ENCODE measurements around the gene C1orf174.

GRCh38 chr1:3871451-3871805 lies 28.6 kb downstream of the C1orf174 start:
- TF ChIP-seq EZH2 (IDR thresholded peaks at IDR 0.05; ENCODE audit: borderline replicate concordance) = no peak
- TF ChIP-seq, protein P1, sequence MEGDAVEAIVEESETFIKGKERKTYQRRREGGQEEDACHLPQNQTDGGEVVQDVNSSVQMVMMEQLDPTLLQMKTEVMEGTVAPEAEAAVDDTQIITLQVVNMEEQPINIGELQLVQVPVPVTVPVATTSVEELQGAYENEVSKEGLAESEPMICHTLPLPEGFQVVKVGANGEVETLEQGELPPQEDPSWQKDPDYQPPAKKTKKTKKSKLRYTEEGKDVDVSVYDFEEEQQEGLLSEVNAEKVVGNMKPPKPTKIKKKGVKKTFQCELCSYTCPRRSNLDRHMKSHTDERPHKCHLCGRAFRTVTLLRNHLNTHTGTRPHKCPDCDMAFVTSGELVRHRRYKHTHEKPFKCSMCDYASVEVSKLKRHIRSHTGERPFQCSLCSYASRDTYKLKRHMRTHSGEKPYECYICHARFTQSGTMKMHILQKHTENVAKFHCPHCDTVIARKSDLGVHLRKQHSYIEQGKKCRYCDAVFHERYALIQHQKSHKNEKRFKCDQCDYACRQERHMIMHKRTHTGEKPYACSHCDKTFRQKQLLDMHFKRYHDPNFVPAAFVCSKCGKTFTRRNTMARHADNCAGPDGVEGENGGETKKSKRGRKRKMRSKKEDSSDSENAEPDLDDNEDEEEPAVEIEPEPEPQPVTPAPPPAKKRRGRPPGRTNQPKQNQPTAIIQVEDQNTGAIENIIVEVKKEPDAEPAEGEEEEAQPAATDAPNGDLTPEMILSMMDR (IDR thresholded peaks at IDR 0.05; ENCODE audit: poor library complexity) = no peak

Data from hepatocyte (in vitro differentiated cells).